Measurements from ENCODE around the gene NRAS. TPM values are rescaled to one million over a fixed set of nuclear protein-coding genes. Genes with fewer than 3 reads are reported as not detected.

The NRAS gene
- total and polyA plus RNA-seq, 9 of the 15 experiments (the other 6 are each of a cell fraction or from before 2014, with no cell fraction given) = 40.7 to 94.5 (median 75.4) TPM

DNA sequence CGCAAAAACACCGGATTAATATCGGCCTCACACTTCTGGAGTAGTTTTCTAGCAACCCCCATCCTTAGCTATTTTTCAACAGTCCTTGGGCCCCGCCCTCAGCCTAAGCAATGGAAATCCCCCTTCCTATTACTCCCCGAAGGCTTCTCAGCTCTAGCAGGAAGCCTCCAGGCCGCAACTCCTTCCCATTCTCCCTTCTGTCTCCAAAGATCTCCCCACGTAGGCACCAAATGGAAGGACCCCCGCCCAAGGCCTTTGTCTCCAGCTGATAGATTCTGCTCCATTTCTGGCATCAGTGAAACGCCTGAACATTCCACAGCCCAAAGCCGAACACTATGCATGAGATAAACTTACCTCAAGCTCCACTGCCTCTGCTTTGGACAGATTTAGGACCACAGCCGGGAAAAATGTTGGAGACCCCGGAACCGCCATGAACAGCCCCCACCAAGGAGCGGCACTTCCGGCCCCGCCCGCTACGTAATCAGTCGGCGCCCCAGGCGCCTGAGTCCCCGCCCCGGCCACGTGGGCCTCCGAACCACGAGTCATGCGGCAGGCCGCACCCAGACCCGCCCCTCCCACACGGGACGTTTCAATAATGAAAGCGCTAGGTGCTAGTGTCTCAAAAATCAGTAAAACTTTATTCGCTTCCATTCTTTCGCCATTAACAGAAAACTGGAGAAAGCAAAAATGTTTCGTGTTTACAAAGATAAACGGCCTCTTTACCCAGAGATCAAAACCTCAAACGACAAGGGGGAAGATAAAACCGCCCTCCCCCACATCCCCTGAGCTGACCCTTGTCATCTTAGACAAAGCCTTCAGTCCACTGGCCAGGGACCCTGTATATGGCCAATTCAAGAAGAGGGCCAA is at the start of gene NRAS (continued):
- TF ChIP-seq ZZZ3 (IDR thresholded peaks at IDR 0.05) (no peak; the same call in 1 of the 2 replicates), HNRNPUL1 (IDR thresholded peaks at IDR 0.05; ENCODE audit: low read length) (no peak), ZNF3 (CRISPR knock-in tag; IDR thresholded peaks at IDR 0.05) (no peak), GTF2E2 (tag; IDR thresholded peaks at IDR 0.05) (peak; percentile 80; the same call in 1 of the 2 replicates), PTRF (tag; IDR thresholded peaks at IDR 0.05) (no peak), RHOXF2B (CRISPR knock-in tag; conservative IDR thresholded peaks at IDR 0.05) (0 out of 2 replicates have a peak, but pooled peaks have one; percentile 72), TOE1 (IDR thresholded peaks at IDR 0.05; ENCODE audit: borderline replicate concordance) (peak; percentile 87; the same call in 1 of the 2 replicates), TOE1 (CRISPR knock-in tag; IDR thresholded peaks at IDR 0.05; ENCODE audit: borderline replicate concordance, low read depth) (no peak), ZNF436 (CRISPR knock-in tag; IDR thresholded peaks at IDR 0.05) (no peak), CC2D1A (IDR thresholded peaks at IDR 0.05) (0 out of 2 replicates have a peak, but pooled peaks have one; percentile 13), ZC3H8 (IDR thresholded peaks at IDR 0.05) (no peak), ZNF121 (CRISPR knock-in tag; conservative IDR thresholded peaks at IDR 0.05) (no peak), ZNF263 (CRISPR knock-in tag; IDR thresholded peaks at IDR 0.05; ENCODE audit: borderline replicate concordance) (peak; percentile 41; the same call in 1 of the 2 replicates), TAF9B (IDR thresholded peaks at IDR 0.05; ENCODE audit: partially characterized antibody) (peak; percentile 54), MTA1 (IDR thresholded peaks at IDR 0.05; ENCODE audit: borderline replicate concordance) (peak; percentile 98), ARID1B (IDR thresholded peaks at IDR 0.05) (peak; percentile 66; the same call in 1 of the 2 replicates), FOSL1 (tag; conservative IDR thresholded peaks at IDR 0.05) (peak; percentile 51), NR2F6 (CRISPR knock-in tag; IDR thresholded peaks at IDR 0.05) (no peak), LARP7 (IDR thresholded peaks at IDR 0.05) (no peak), CHD1 (IDR thresholded peaks at IDR 0.05; ENCODE audit: low read length) (no peak), MAZ (CRISPR knock-in tag; conservative IDR thresholded peaks at IDR 0.05 in 1 of 2, IDR thresholded peaks at IDR 0.05 in 1 of 2) (peak; percentile 99 to 100), RNF2 (IDR thresholded peaks at IDR 0.05) (peak; percentile 44; the same call in 1 of the 2 replicates), ETV1 (tag; conservative IDR thresholded peaks at IDR 0.05; ENCODE audit: low read depth) (peak; percentile 95), TAL1 (IDR thresholded peaks at IDR 0.05) (no peak), ZNF24 (IDR thresholded peaks at IDR 0.05) (no peak)
- TF ChIP-seq, protein P1, sequence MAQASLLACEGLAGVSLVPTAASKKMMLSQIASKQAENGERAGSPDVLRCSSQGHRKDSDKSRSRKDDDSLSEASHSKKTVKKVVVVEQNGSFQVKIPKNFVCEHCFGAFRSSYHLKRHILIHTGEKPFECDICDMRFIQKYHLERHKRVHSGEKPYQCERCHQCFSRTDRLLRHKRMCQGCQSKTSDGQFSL (CRISPR knock-in tag; IDR thresholded peaks at IDR 0.05) = 0 out of 2 replicates have a peak, but pooled peaks have one; percentile 41
- TF ChIP-seq, protein P1 (tag; IDR thresholded peaks at IDR 0.05) = no peak; a peak in 1 of 4 replicates
- TF ChIP-seq, protein P2, sequence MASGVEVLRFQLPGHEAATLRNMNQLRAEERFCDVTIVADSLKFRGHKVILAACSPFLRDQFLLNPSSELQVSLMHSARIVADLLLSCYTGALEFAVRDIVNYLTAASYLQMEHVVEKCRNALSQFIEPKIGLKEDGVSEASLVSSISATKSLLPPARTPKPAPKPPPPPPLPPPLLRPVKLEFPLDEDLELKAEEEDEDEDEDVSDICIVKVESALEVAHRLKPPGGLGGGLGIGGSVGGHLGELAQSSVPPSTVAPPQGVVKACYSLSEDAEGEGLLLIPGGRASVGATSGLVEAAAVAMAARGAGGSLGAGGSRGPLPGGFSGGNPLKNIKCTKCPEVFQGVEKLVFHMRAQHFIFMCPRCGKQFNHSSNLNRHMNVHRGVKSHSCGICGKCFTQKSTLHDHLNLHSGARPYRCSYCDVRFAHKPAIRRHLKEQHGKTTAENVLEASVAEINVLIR (CRISPR knock-in tag; IDR thresholded peaks at IDR 0.05) = peak; percentile 97
- TF ChIP-seq, protein P3, sequence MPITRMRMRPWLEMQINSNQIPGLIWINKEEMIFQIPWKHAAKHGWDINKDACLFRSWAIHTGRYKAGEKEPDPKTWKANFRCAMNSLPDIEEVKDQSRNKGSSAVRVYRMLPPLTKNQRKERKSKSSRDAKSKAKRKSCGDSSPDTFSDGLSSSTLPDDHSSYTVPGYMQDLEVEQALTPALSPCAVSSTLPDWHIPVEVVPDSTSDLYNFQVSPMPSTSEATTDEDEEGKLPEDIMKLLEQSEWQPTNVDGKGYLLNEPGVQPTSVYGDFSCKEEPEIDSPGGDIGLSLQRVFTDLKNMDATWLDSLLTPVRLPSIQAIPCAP (CRISPR knock-in tag; IDR thresholded peaks at IDR 0.05; ENCODE audit: borderline replicate concordance) = no peak
